Activated CD4-positive, CD25-positive, alpha-beta regulatory T cell treated with anti-CD3 and anti-CD28 coated beads, Interleukin-2, amount 50 U/mL, for 72 hours (primary cell): ENCODE data around the gene RALGAPB.
"Not testable (repeated sequence)": the region's sequence is repeated elsewhere in the genome, so short reads cannot be mapped to it uniquely, and the experiment has no call there.

ENCODE experiments used
- DNase-seq: peaks from one replicate; pipeline ENCODE4 v3.0.0; 2021

The RALGAPB gene

GRCh38 chr20:38589967-38590675, 117.5 kb downstream of the RALGAPB start:
- DNase-seq, result no peak

- DNase-seq, result no peak
These were observed 118.2 kb downstream of the RALGAPB start for GRCh38 chr20:38590676-38591473.

- DNase-seq, result no peak
These were observed 119.1 kb downstream of the RALGAPB start for GRCh38 chr20:38591474-38592410.

GRCh38 chr20:38592411-38592790, 119.8 kb downstream of the RALGAPB start:
- not testable (repeated sequence) for DNase-seq

GRCh38 chr20:38594281-38594680, 121.6 kb downstream of the RALGAPB start:
- DNase-seq, result not testable (repeated sequence)

GRCh38 chr20:38595886-38596285, 123.2 kb downstream of the RALGAPB start:
- not testable (repeated sequence) for DNase-seq

GRCh38 chr20:38599410-38599882, 126.8 kb downstream of the RALGAPB start:
- no peak for DNase-seq

- no peak for DNase-seq
These were observed 127.4 kb downstream of the RALGAPB start for GRCh38 chr20:38600057-38600456.

- no peak for DNase-seq
These were observed 128.9 kb downstream of the RALGAPB start, which contains the start of gene ARHGAP40 for GRCh38 chr20:38601216-38602184. TSS of gene ARHGAP40 (plus strand) at chr20:38601809.

- DNase-seq, result no peak
These were observed 129.5 kb downstream of the RALGAPB start for GRCh38 chr20:38602185-38602581.

- no peak for DNase-seq
These were observed 130.6 kb downstream of the RALGAPB start for GRCh38 chr20:38603286-38603685.

GRCh38 chr20:38604873-38605303, 132.2 kb downstream of the RALGAPB start:
- DNase-seq, result no peak

GRCh38 chr20:38607351-38607750, 134.7 kb downstream of the RALGAPB start:
- no peak for DNase-seq

GRCh38 chr20:38608188-38608587, 135.5 kb downstream of the RALGAPB start:
- no peak for DNase-seq

- no peak for DNase-seq
These were observed 137.2 kb downstream of the RALGAPB start for GRCh38 chr20:38609815-38610214.

- no peak for DNase-seq
These were observed 137.9 kb downstream of the RALGAPB start for GRCh38 chr20:38610521-38610920.

GRCh38 chr20:38612751-38613515, 140.3 kb downstream of the RALGAPB start:
- DNase-seq, result no peak

GRCh38 chr20:38615283-38615682, 142.6 kb downstream of the RALGAPB start:
- no peak for DNase-seq

GRCh38 chr20:38616457-38616856, 143.8 kb downstream of the RALGAPB start:
- no peak for DNase-seq

GRCh38 chr20:38617011-38617829, 144.6 kb downstream of the RALGAPB start:
- no peak for DNase-seq
